Measurements from ENCODE around the gene DCTN2.
"Not testable (repeated sequence)": the region's sequence is repeated elsewhere in the genome, so short reads cannot be mapped to it uniquely, and the experiment has no call there.

The DCTN2 gene

GRCh38 chr12:57576613-57577160 lies 29.7 kb upstream of the DCTN2 start:
- DNase-seq: no peak

GRCh38 chr12:57575771-57576612 lies 29.0 kb upstream of the DCTN2 start:
- DNase-seq: no peak

- no peak for DNase-seq
Measured at GRCh38 chr12:57574795-57575194, 27.8 kb upstream of the DCTN2 start.

GRCh38 chr12:57571926-57572762 lies 25.2 kb upstream of the DCTN2 start:
- no peak for DNase-seq

- not testable (repeated sequence) for DNase-seq
Measured at GRCh38 chr12:57570438-57570837, 23.4 kb upstream of the DCTN2 start.

- no peak for DNase-seq
Measured at GRCh38 chr12:57569858-57570257, 22.9 kb upstream of the DCTN2 start.

GRCh38 chr12:57568838-57569237 lies 21.8 kb upstream of the DCTN2 start:
- no peak for DNase-seq

GRCh38 chr12:57564178-57564740 lies 17.3 kb upstream of the DCTN2 start:
- no peak for DNase-seq

GRCh38 chr12:57563358-57563757 lies 16.4 kb upstream of the DCTN2 start:
- DNase-seq: no peak

- not testable (repeated sequence) for DNase-seq
Measured at GRCh38 chr12:57561117-57561516, 14.1 kb upstream of the DCTN2 start.

- DNase-seq: no peak
Measured at GRCh38 chr12:57560516-57560915, 13.5 kb upstream of the DCTN2 start.

GRCh38 chr12:57558864-57559263 lies 11.9 kb upstream of the DCTN2 start:
- no peak for DNase-seq

GRCh38 chr12:57554897-57555296 lies 7.9 kb upstream of the DCTN2 start:
- no peak for DNase-seq

GRCh38 chr12:57554453-57554852 lies 7.5 kb upstream of the DCTN2 start:
- no peak for DNase-seq

- no peak for DNase-seq
Measured at GRCh38 chr12:57553343-57554202, 6.6 kb upstream of the DCTN2 start.

- no peak for DNase-seq
Measured at GRCh38 chr12:57552835-57553313, 5.9 kb upstream of the DCTN2 start.

- DNase-seq: no peak
Measured at GRCh38 chr12:57552306-57552651, 5.3 kb upstream of the DCTN2 start.

GRCh38 chr12:57551637-57552305 lies 4.8 kb upstream of the DCTN2 start:
- DNase-seq: no peak

GRCh38 chr12:57550641-57551549 lies 3.9 kb upstream of the DCTN2 start:
- DNase-seq: no peak

GRCh38 chr12:57549909-57550640 lies 3.1 kb upstream of the DCTN2 start, which contains the start of gene KIF5A:
KIF5A (plus strand) TSS chr12:57550044; CDS start chr12:57550272, 228 bp downstream.
- DNase-seq: no peak
